ENCODE measurements around the gene WDR35. TPM values are rescaled to one million over a fixed set of nuclear protein-coding genes. Genes with fewer than 3 reads are reported as not detected.

WDR35 gene
- total and polyA plus RNA-seq, 2 donors (not counting 3 experiments of a cell fraction or from before 2014, with no cell fraction given), result 3.6 to 8.0 TPM

GRCh38 chr2:19873014-19873413 lies 116.9 kb downstream of the WDR35 start:
- no TSS peak for BruUV-seq (replicated peaks)
- DNase-seq (ENCODE audit: low read depth, low spot score) (no peak), FAIRE-seq (no peak)
- H3K9ac ChIP-seq (replicated peaks; ENCODE audit: extremely low read depth, insufficient read depth, low read length), result no peak overlapping the region
- no peak overlapping the region for H2AFZ ChIP-seq (ENCODE audit: low read depth, low read length)
- TF ChIP-seq POLR2AphosphoS5 (IDR thresholded peaks at IDR 0.05; ENCODE audit: insufficient read depth, low read depth, low read length) (no peak), MYC (IDR thresholded peaks at IDR 0.05; ENCODE audit: low read depth, low read length) (no peak), FOS (IDR thresholded peaks at IDR 0.05; ENCODE audit: borderline replicate concordance, insufficient read depth, low read length) (no peak), EZH2 (IDR thresholded peaks at IDR 0.05; ENCODE audit: borderline replicate concordance, low read depth, low read length, severe bottlenecking) (no peak), POLR2A (IDR thresholded peaks at IDR 0.05; ENCODE audit: low read depth, low read length) (no peak), MAX (IDR thresholded peaks at IDR 0.05; ENCODE audit: insufficient read depth, insufficient read length) (no peak), GATA2 (IDR thresholded peaks at IDR 0.05; ENCODE audit: insufficient read depth, insufficient read length, low read depth, low read length) (no peak), JUN (IDR thresholded peaks at IDR 0.05; ENCODE audit: borderline replicate concordance, insufficient read depth, insufficient read length, low read depth) (no peak)
- TF ChIP-seq, protein P1, sequence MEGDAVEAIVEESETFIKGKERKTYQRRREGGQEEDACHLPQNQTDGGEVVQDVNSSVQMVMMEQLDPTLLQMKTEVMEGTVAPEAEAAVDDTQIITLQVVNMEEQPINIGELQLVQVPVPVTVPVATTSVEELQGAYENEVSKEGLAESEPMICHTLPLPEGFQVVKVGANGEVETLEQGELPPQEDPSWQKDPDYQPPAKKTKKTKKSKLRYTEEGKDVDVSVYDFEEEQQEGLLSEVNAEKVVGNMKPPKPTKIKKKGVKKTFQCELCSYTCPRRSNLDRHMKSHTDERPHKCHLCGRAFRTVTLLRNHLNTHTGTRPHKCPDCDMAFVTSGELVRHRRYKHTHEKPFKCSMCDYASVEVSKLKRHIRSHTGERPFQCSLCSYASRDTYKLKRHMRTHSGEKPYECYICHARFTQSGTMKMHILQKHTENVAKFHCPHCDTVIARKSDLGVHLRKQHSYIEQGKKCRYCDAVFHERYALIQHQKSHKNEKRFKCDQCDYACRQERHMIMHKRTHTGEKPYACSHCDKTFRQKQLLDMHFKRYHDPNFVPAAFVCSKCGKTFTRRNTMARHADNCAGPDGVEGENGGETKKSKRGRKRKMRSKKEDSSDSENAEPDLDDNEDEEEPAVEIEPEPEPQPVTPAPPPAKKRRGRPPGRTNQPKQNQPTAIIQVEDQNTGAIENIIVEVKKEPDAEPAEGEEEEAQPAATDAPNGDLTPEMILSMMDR (IDR thresholded peaks at IDR 0.05; ENCODE audit: extremely low read depth in 1 of 2, insufficient read depth in 1 of 2, low read depth in 1 of 2, low read length in 2 of 2), result no peak
- no peak overlapping the region for H3K4me2 ChIP-seq (ENCODE audit: insufficient read depth, low read length)
- no peaks in the 10 kb centered on the region for H3K79me2 ChIP-seq (ENCODE audit: control insufficient read depth, insufficient read depth, low read length)
- no peaks in the 10 kb centered on the region for H3K27me3 ChIP-seq (ENCODE audit: control insufficient read depth in 2 of 2, insufficient read depth in 2 of 2, low read length in 2 of 2)
- H3K9me3 ChIP-seq (replicated peaks; ENCODE audit: control insufficient read depth, insufficient read depth, low read length), result no peaks in the 10 kb centered on the region
- H4K20me1 ChIP-seq (replicated peaks; ENCODE audit: control insufficient read depth, extremely low read depth, insufficient read depth, low read length), result no peaks in the 10 kb centered on the region
- H3K36me3 ChIP-seq (ENCODE audit: control insufficient read depth in 2 of 2, extremely low read depth in 1 of 2, insufficient read depth in 2 of 2, low read length in 2 of 2), result no peaks in the 10 kb centered on the region
- no peak overlapping the region for H3K4me3 ChIP-seq (replicated peaks in 1 of 3; ENCODE audit: insufficient read depth in 1 of 3, low read depth in 1 of 3, low read length in 3 of 3)
- ChIA-PET POLR2A (no interaction called here), CTCF (interaction anchor here (2.1 to 2.6 kb wide), 2 partner anchors 10 to 221 kb away, joined by 7 to 8 read pairs; no protein-coding TSS in a partner anchor)
- H3K9me1 ChIP-seq (replicated peaks; ENCODE audit: control insufficient read depth, extremely low read depth, insufficient read depth, low read length), result no peaks in the 10 kb centered on the region
- intact Hi-C loops (cut with micrococcal nuclease) (no loop called here), dilution Hi-C loops (cut with MboI; ENCODE audit: extremely low pct_ligation_motif_present, low sequenced_read_pairs) (no loop called here)
- no peak overlapping the region for H3K27ac ChIP-seq (ENCODE audit: insufficient read depth, low read depth, low read length)
- H3K4me1 ChIP-seq (ENCODE audit: control insufficient read depth, extremely low read depth, insufficient read depth, low read length), result peaks cover 5% of the 10 kb centered on the region
